Motor neuron (in vitro differentiated cells): ENCODE data around the gene KCNJ8. TPM values are rescaled to one million over a fixed set of nuclear protein-coding genes. Genes with fewer than 3 reads are reported as not detected.

ENCODE experiments used
- ATAC-seq, 8 experiments: fragments of 200-7000 bp; cut with Tn5 transposase; replicated peaks in 6 of 8; 2 replicates each; pipeline ENCODE4 v1.8.0; 2021; ENCODE audit warnings: mild to moderate bottlenecking in 8 of 8, moderate library complexity in 8 of 8
- H3K27ac ChIP-seq, 2 donors: fragments of 250-450 bp; sonication (Bioruptor Pico); 2 replicates each; pipeline ENCODE4 v1.9.0; 2021; ENCODE audit warnings: antibody characterized with exemption in 2 of 2, mild to moderate bottlenecking in 2 of 2, moderate library complexity in 1 of 2
- H3K4me1 ChIP-seq, 2 donors: fragments of 250-450 bp; sonication (Bioruptor Pico); replicated peaks in 1 of 2; 2 replicates each; pipeline ENCODE4 v1.6.1; 2021; ENCODE audit warnings: antibody characterized with exemption in 2 of 2, mild to moderate bottlenecking in 2 of 2, moderate library complexity in 1 of 2
- H3K4me3 ChIP-seq, 5 donors: fragments of 250-450 bp; sonication (Bioruptor Pico); 2 replicates each; pipeline ENCODE4 v1.9.0; 2021; ENCODE audit warnings: antibody characterized with exemption in 5 of 5, mild to moderate bottlenecking in 5 of 5, moderate library complexity in 4 of 5
- WGBS, 10 experiments: fragments of 450-650 bp; shearing (Covaris generic); methylation state at CpG; one replicate each; pipeline ENCODE4 v1.0.0; 2022; 5-methylcytosine and 5-hydroxymethylcytosine counted together
- in situ Hi-C, 9 experiments: fragments of 400-800 bp; cut with MboI; loops; one replicate each; pipeline ENCODE4 v1.15.0; 2021; ENCODE audit warnings: low sequenced_read_pairs in 9 of 9, low pct_unique_long_range_greater_than_20kb in 2 of 9; ENCODE audit not compliant: unreplicated experiment in 9 of 9
- total RNA-seq, 8 experiments: library from RNA; unstranded; fragments of 300-600 nt; gene quantifications; 2 replicates each; pipeline versions ENCODE4 v1.2.3 to v1.2.4, GENCODE V29; 2022

The KCNJ8 gene
- total RNA-seq, 8 experiments from 2014 or later = 0.56 to 3.7 (median 1.1) TPM; not detected in 2

- Histone ChIP-seq H3K27ac (no peak overlapping the region), H3K4me1 (no peaks in the 10 kb centered on the region), H3K4me3 (no peak overlapping the region)
- 7 to 91% (median 57%) methylated on average over 2 to 5 of the region's 5 CpGs; no CpG with 5 or more reads in 2 of the 10 experiments for WGBS, 10 experiments
- in situ Hi-C loops = no loop called here
- no peak for ATAC-seq
These were observed 48.8 kb downstream of the KCNJ8 start for GRCh38 chr12:21725731-21726130.

DNA sequence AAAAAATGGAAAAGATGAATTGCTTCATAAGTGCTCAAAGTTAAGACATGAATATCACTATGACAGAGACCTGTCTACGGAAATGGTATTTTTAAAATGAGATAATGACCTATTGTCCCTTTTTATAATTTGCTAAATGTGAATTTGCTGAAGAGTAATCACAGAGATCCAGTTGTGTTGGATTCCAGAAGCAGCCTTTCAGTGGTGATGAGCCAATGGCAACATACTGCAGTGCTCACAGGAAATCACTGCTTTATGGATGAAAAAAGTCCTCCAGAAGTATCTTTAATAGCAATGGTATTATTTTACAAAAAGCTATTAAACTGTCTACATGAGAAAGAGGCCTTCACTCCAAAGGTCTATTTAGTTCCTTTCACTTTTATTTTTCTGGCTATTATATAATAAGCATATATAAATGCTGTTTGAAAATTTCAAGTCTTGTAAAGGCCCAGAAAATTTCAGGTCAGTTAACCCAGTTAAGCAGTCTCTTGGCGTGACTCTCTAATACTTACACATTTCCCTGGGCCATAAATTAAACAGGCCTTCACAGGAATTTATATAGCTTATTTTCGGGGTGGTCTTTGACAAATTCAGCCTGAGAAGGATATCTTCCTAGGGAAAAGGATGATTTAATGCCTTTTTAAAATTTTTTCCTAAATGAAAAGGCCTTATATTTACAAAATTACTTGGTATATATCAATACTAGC is 55.4 kb downstream of the KCNJ8 start:
- Histone ChIP-seq H3K27ac (no peak overlapping the region), H3K4me3 (no peak overlapping the region), H3K4me1 (peaks cover 2 to 9% of the 10 kb centered on the region in 2 donors)
- 37 to 90% (median 63%) methylated on average over 1 to 3 of the region's 3 CpGs; no CpG with 5 or more reads in 1 of the 10 experiments for WGBS, 10 experiments
- in situ Hi-C loops = loop anchor here in 3 of 9 experiments (25.0 kb wide), 2 partner anchors 268 to 743 kb away; no protein-coding TSS in a partner anchor
- peak in 3 of 8 experiments; percentile 18 to 41 (median 19) for ATAC-seq

GRCh38 chr12:21718403-21718802 is 56.1 kb downstream of the KCNJ8 start:
- in situ Hi-C loops = loop anchor here in 3 of 9 experiments (25.0 kb wide), 2 partner anchors 269 to 744 kb away; no protein-coding TSS in a partner anchor
- WGBS, 10 experiments = 0 to 86% (median 57%) methylated on average over 1 of the region's 1 CpG; no CpG with 5 or more reads in 3 of the 10 experiments
- Histone ChIP-seq H3K27ac (no peak overlapping the region), H3K4me3 (no peak overlapping the region), H3K4me1 (peaks cover 2 to 9% of the 10 kb centered on the region in 2 donors)
- peak in 6 of 8 experiments; percentile 34 to 94 (median 78) for ATAC-seq

DNA sequence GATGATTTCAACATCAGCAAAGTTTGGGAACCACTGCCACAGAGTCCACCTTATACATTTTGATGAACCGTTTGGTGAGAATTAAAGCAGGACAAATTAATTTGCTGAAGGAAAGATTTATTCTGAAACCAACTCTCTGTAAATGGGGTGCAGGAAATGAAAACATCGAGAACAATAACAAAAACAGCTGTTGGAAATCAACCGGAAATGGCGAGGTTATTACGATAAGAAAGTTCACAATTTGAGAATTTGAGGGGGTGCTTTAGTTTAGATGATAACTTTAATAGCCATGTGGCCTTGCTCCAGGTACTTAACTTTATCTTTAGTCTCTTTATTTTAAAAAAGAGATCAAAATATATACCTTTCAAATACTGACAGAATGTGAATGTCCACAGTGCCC is 56.7 kb downstream of the KCNJ8 start:
- H3K4me1 ChIP-seq = peaks cover 2 to 9% of the 10 kb centered on the region in 2 donors
- no peak overlapping the region for H3K27ac ChIP-seq
- ATAC-seq = no peak
- no peak overlapping the region for H3K4me3 ChIP-seq
- WGBS, 10 experiments = 11 to 95% (median 84%) methylated on average over 2 to 5 of the region's 5 CpGs
- in situ Hi-C loops = loop anchor here in 3 of 9 experiments (25.0 kb wide), 2 partner anchors 270 to 745 kb away; no protein-coding TSS in a partner anchor

DNA sequence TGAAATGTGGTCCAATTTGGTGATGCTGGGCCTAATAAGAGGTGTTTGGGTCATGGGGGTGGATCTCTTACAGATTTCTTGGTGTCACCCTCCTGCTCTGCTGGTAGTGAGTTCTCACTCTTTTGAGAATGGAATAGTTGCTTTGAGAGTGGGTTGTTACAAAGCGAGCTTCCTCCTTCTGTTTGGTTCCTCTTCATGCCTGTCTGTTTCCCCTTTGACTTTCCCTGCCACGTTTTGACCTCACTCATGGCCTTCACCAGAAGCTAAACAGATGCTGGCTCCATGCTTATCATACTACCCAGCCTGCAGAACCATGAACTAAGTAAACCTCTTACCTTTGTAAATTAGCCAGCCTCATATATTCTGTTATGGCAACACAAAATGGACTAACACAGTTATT is 59.1 kb downstream of the KCNJ8 start:
- no peak for ATAC-seq
- WGBS, 10 experiments = 10 to 100% (median 55%) methylated on average over 1 to 2 of the region's 2 CpGs; no CpG with 5 or more reads in 2 of the 10 experiments
- H3K4me3 ChIP-seq = no peak overlapping the region
- H3K27ac ChIP-seq = no peak overlapping the region
- in situ Hi-C loops = loop anchor here in 3 of 9 experiments (25.0 kb wide), 2 partner anchors 272 to 747 kb away; no protein-coding TSS in a partner anchor
- H3K4me1 ChIP-seq = peaks cover 2 to 9% of the 10 kb centered on the region in 2 donors

Other genes with a start within 250 kb of the KCNJ8 start
- 1 to 10 TPM in 1 of 8 experiments, under 1 TPM in 7; 0.17 to 3.4 (median 0.29) TPM for gene SPX, start 248.4 kb downstream of the KCNJ8 start, total RNA-seq
- under 1 TPM in 2 of 8 experiments, not detected in 6; 0.10 to 0.24 TPM for gene GYS2, start 169.9 kb downstream of the KCNJ8 start, total RNA-seq
- 1,000 to 10,000 TPM in 2 of 8 experiments, 100 to 1,000 TPM in 6; 653 to 1,054 (median 899) TPM for gene LDHB, start 116.9 kb downstream of the KCNJ8 start, total RNA-seq
- 1 to 10 TPM in 1 of 8 experiments, under 1 TPM in 7; 0.04 to 6.6 (median 0.36) TPM for gene ABCC9, start 166.7 kb upstream of the KCNJ8 start, total RNA-seq